Mucosa of descending colon (tissue), 3 donors: ENCODE data around the gene SRBD1. TPM values are rescaled to one million over a fixed set of nuclear protein-coding genes. Genes with fewer than 3 reads are reported as not detected.

Experiments used
- ATAC-seq: fragments of 200-7000 bp; cut with Tn5 transposase; one replicate; pipeline ENCODE4 v1.9.1; 2020; ENCODE audit warnings: mild to moderate bottlenecking, moderate library complexity
- DNase-seq, 3 donors: peaks; one replicate each; pipeline ENCODE4 v3.0.0-alpha.2; 2020
- H3K36me3 ChIP-seq: fragments of 200-600 bp; one replicate; pipeline ENCODE4 v1.8.0; 2021; ENCODE audit warnings: low read depth, mild to moderate bottlenecking
- H3K4me1 ChIP-seq: fragments of 200-600 bp; one replicate; pipeline ENCODE4 v1.8.0; 2021; ENCODE audit warnings: low read depth, mild to moderate bottlenecking
- H3K4me3 ChIP-seq: fragments of 200-600 bp; one replicate; pipeline ENCODE4 v1.8.0; 2021; ENCODE audit warnings: mild to moderate bottlenecking
- H3K9me3 ChIP-seq: fragments of 200-600 bp; one replicate; pipeline ENCODE4 v1.8.0; 2021; ENCODE audit warnings: mild to moderate bottlenecking
- CTCF ChIP-seq: fragments of 200-600 bp; IDR thresholded peaks from one replicate; pipeline ENCODE4 v1.8.0; 2022; ENCODE audit warnings: antibody characterized with exemption, mild to moderate bottlenecking
- intact Hi-C, 2 donors: fragments of 100-400 bp; cut with DNase I in 1 of 2; cut with micrococcal nuclease in 1 of 2; formaldehyde crosslinking; loops; one replicate each; pipeline versions ENCODE4 v1.11.0 to v1.11.1; 2022; cut with DNase I, micrococcal nuclease
- total RNA-seq, 3 donors: library from RNA; stranded (reverse); fragmentation: NEBNext Ultra II Directional in 2 of 3; extraction: Animal tissue kit (Norgen Biotek cat#: 25700) in 2 of 3; gene quantifications; one replicate each; pipeline versions ENCODE4 v1.2.1 to v1.2.4, GENCODE V29; 2021 to 2023
- donor health status: DM: no; HTN: no; CAD: no; lungs with moderate emphysema.
- donor health status: DM: no; HTN: no; CAD: no.
- donor health status: DM: no; HTN: yes; CAD: no.

The SRBD1 gene
- total RNA-seq, 3 donors from 2014 or later: 17.2 to 20.9 (median 17.3) TPM

DNA sequence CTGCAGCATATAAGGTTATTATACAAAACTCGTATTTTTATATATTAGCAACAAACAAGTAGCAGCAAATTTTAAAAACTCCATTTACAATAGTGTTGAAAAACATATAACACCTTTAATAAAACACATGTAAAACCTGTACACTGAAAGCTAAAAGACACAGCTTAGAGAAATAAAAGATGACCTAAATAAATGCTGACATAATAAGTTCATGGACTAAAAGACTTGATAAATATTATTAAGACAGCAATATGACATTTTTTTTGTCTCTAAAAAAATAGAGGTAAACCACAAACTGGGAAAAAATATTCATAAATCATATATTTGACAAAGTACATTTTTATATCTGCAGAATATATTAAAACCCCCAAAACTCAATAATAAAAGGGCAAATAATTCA lies 201.4 kb downstream of the SRBD1 start:
- TF ChIP-seq CTCF: no peak
- no peak for DNase-seq
- H3K36me3 ChIP-seq: no peaks in the 10 kb centered on the region
- H3K4me1 ChIP-seq: no peaks in the 10 kb centered on the region
- no peak overlapping the region for H3K4me3 ChIP-seq
- H3K9me3 ChIP-seq: no peaks in the 10 kb centered on the region
- no peak for ATAC-seq
- intact Hi-C loops: no loop called here

GRCh38 chr2:45406621-45407020 lies 204.4 kb downstream of the SRBD1 start:
- Histone ChIP-seq H3K36me3 (no peaks in the 10 kb centered on the region), H3K9me3 (no peaks in the 10 kb centered on the region), H3K4me1 (no peaks in the 10 kb centered on the region), H3K4me3 (no peak overlapping the region)
- no peak for ATAC-seq
- intact Hi-C loops: no loop called here
- no peak for DNase-seq
- TF ChIP-seq CTCF: no peak

DNA sequence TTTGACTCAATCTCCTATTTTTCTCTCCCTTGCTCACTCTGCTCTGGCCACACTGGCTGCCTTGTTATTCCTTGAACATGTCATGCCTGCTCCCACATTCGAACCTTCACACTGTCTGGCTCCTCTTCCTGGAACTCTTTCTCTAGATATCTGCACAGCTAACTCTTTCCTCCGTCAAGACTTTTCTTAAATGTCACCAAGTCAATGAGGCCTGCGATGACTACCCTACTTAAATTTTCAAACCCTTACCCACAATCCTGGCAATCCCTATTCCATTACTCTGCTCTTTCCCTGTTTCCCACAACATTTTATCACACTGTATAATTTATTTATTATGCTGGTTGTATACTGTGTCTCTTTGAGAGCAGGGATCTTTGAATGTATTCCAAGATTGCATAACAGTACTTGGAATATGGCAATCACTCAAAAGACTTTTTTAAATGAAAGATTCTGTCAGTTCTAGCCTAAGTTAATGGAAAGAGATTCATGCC lies 206.2 kb downstream of the SRBD1 start:
- Histone ChIP-seq H3K4me3 (no peak overlapping the region), H3K9me3 (no peaks in the 10 kb centered on the region), H3K4me1 (no peaks in the 10 kb centered on the region), H3K36me3 (no peaks in the 10 kb centered on the region)
- ATAC-seq: no peak
- TF ChIP-seq CTCF: no peak
- DNase-seq: no peak
- intact Hi-C loops: no loop called here

DNA sequence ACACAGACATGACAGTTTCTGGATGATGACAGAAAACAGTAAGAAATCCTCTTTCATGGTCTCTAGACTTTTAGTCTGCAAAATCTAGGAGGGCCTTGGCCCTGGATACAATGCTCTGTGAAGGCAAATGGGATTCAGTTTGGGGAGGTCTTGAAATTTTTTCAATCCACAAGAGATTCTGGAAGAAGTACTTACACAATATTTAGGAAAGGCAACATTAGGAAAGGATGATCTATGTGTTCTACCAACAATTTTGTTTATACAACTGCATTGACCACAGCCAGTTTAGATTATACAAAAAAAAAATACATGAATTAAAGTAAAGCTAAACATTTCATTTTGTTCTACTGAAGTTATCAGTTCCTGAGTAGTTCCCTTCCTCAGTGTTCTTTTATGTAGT lies 208.0 kb downstream of the SRBD1 start:
- H3K4me3 ChIP-seq: no peak overlapping the region
- DNase-seq (no peak), ATAC-seq (no peak)
- intact Hi-C loops: no loop called here
- H3K9me3 ChIP-seq: no peaks in the 10 kb centered on the region
- no peaks in the 10 kb centered on the region for H3K36me3 ChIP-seq
- no peaks in the 10 kb centered on the region for H3K4me1 ChIP-seq
- TF ChIP-seq CTCF: no peak

GRCh38 chr2:45401431-45401922 lies 209.6 kb downstream of the SRBD1 start:
- no peaks in the 10 kb centered on the region for H3K4me1 ChIP-seq
- ATAC-seq (no peak), DNase-seq (no peak)
- intact Hi-C loops: no loop called here
- TF ChIP-seq CTCF: no peak
- no peaks in the 10 kb centered on the region for H3K9me3 ChIP-seq
- H3K4me3 ChIP-seq: no peak overlapping the region
- H3K36me3 ChIP-seq: no peaks in the 10 kb centered on the region
